Measurements from ENCODE around the gene CPD. TPM values are rescaled to one million over a fixed set of nuclear protein-coding genes. Genes with fewer than 3 reads are reported as not detected.

CPD gene
- total and polyA plus RNA-seq, 2 of the 13 experiments (the other 11 are each of a cell fraction or from before 2014, with no cell fraction given): 46.1 to 72.3 TPM

GRCh38 chr17:30345527-30346075 lies 33.1 kb upstream of the CPD start (continued):
- TF ChIP-seq MTERF4 (CRISPR knock-in tag; IDR thresholded peaks at IDR 0.05) (0 out of 2 replicates have a peak, but pooled peaks have one; percentile 45), ZEB1 (IDR thresholded peaks at IDR 0.05; ENCODE audit: insufficient replicate concordance, low read depth) (no peak), PAX8 (CRISPR knock-in tag; IDR thresholded peaks at IDR 0.05; ENCODE audit: borderline replicate concordance) (no peak), SP5 (CRISPR knock-in tag; IDR thresholded peaks at IDR 0.05; ENCODE audit: borderline replicate concordance, low read depth) (no peak), ZNF333 (CRISPR knock-in tag; IDR thresholded peaks at IDR 0.05; ENCODE audit: borderline replicate concordance) (no peak), SCMH1 (CRISPR knock-in tag; IDR thresholded peaks at IDR 0.05; ENCODE audit: borderline replicate concordance) (no peak), MEF2D (CRISPR knock-in tag; IDR thresholded peaks at IDR 0.05) (no peak), ZNF691 (CRISPR knock-in tag; IDR thresholded peaks at IDR 0.05; ENCODE audit: borderline replicate concordance, low read depth) (no peak), MTF2 (CRISPR knock-in tag; IDR thresholded peaks at IDR 0.05; ENCODE audit: borderline replicate concordance) (no peak), SNAI1 (CRISPR knock-in tag; IDR thresholded peaks at IDR 0.05; ENCODE audit: borderline replicate concordance) (no peak), ZMYM4 (CRISPR knock-in tag; IDR thresholded peaks at IDR 0.05) (no peak), ZNF367 (CRISPR knock-in tag; IDR thresholded peaks at IDR 0.05; ENCODE audit: borderline replicate concordance) (no peak), ZNF256 (CRISPR knock-in tag; conservative IDR thresholded peaks at IDR 0.05) (no peak), ZNF230 (CRISPR knock-in tag; IDR thresholded peaks at IDR 0.05) (no peak), TARDBP (CRISPR knock-in tag; IDR thresholded peaks at IDR 0.05) (no peak), ZSCAN21 (CRISPR knock-in tag; IDR thresholded peaks at IDR 0.05; ENCODE audit: borderline replicate concordance) (0 out of 2 replicates have a peak, but pooled peaks have one; percentile 32), SIX1 (CRISPR knock-in tag; IDR thresholded peaks at IDR 0.05; ENCODE audit: borderline replicate concordance) (no peak), IKZF5 (CRISPR knock-in tag; IDR thresholded peaks at IDR 0.05) (no peak)
- TF ChIP-seq, protein P1, sequence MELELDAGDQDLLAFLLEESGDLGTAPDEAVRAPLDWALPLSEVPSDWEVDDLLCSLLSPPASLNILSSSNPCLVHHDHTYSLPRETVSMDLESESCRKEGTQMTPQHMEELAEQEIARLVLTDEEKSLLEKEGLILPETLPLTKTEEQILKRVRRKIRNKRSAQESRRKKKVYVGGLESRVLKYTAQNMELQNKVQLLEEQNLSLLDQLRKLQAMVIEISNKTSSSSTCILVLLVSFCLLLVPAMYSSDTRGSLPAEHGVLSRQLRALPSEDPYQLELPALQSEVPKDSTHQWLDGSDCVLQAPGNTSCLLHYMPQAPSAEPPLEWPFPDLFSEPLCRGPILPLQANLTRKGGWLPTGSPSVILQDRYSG (CRISPR knock-in tag; IDR thresholded peaks at IDR 0.05): no peak
- TF ChIP-seq, protein P2, sequence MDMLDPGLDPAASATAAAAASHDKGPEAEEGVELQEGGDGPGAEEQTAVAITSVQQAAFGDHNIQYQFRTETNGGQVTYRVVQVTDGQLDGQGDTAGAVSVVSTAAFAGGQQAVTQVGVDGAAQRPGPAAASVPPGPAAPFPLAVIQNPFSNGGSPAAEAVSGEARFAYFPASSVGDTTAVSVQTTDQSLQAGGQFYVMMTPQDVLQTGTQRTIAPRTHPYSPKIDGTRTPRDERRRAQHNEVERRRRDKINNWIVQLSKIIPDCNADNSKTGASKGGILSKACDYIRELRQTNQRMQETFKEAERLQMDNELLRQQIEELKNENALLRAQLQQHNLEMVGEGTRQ (IDR thresholded peaks at IDR 0.05; ENCODE audit: low read depth, low read length): no peak
- TF ChIP-seq, protein P2 (CRISPR knock-in tag; IDR thresholded peaks at IDR 0.05; ENCODE audit: borderline replicate concordance): no peak
- TF ChIP-seq, protein P3, sequence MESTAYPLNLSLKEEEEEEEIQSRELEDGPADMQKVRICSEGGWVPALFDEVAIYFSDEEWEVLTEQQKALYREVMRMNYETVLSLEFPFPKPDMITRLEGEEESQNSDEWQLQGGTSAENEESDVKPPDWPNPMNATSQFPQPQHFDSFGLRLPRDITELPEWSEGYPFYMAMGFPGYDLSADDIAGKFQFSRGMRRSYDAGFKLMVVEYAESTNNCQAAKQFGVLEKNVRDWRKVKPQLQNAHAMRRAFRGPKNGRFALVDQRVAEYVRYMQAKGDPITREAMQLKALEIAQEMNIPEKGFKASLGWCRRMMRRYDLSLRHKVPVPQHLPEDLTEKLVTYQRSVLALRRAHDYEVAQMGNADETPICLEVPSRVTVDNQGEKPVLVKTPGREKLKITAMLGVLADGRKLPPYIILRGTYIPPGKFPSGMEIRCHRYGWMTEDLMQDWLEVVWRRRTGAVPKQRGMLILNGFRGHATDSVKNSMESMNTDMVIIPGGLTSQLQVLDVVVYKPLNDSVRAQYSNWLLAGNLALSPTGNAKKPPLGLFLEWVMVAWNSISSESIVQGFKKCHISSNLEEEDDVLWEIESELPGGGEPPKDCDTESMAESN (CRISPR knock-in tag; conservative IDR thresholded peaks at IDR 0.05): no peak
